SK-N-MC (cell line): ENCODE measurements around the gene NWD2.

ENCODE experiments used
- EZH2 ChIP-seq: fragments of 200-600 bp; sonication (generic); IDR thresholded peaks from one replicate; pipeline ENCODE4 v1.6.1; 2017; ENCODE audit warnings: antibody characterized with exemption
- FOXP2 ChIP-seq: optimal IDR thresholded peaks from 2 replicates; pipeline ENCODE3; 2011; ENCODE audit warnings: mild to moderate bottlenecking, moderate library complexity; ENCODE audit not compliant: insufficient read depth; ENCODE audit errors: extremely low read length, control extremely low read depth
- POLR2AphosphoS5 ChIP-seq: IDR thresholded peaks from 2 replicates; pipeline ENCODE4 v1.6.1; 2012; ENCODE audit warnings: mild to moderate bottlenecking, low read depth, low read length, borderline replicate concordance

GRCh38 chr4:37358748-37359147 is 114.2 kb downstream of the NWD2 start:
- no peak for TF ChIP-seq EZH2
- TF ChIP-seq POLR2AphosphoS5, result no peak
- TF ChIP-seq FOXP2, result no peak
